Endothelial cell of umbilical vein (primary cell): ENCODE measurements around the gene NCS1. TPM values are rescaled to one million over a fixed set of nuclear protein-coding genes. Genes with fewer than 3 reads are reported as not detected.

Experiments used
- BruUV-seq: library from RNA; stranded (reverse); fragments of 400-500 nt; replicated peaks from 2 replicates; lab custom pipeline; 2021; lab: Mats Ljungman, UMichigan
- CTCF ChIA-PET: fragments of 300-600, 350-600 bp; sonication (Branson Sonifier 250); formaldehyde crosslinking; loops from one replicate; lab custom pipeline; 2021; ENCODE audit warnings: antibody characterized with exemption, inconsistent platforms; lab: Charles Lee
- POLR2A ChIA-PET: fragments of 300-600, 350-600 bp; sonication (Branson Sonifier 250); formaldehyde crosslinking; loops from one replicate; lab custom pipeline; 2021; ENCODE audit warnings: antibody characterized with exemption, inconsistent platforms; lab: Charles Lee
- DNase-seq: peaks from one replicate; pipeline ENCODE4 v3.0.0-alpha.2; 2011; ENCODE audit warnings: low read depth, low spot score
- FAIRE-seq: peaks from 2 replicates; lab custom pipeline; 2011; peaks lifted over from hg19 to GRCh38; lab: Jason Lieb, UNC
- H2AFZ ChIP-seq: 2 replicates; pipeline ENCODE4 v1.6.0; 2012; ENCODE audit warnings: low read depth, low read length, control low read depth, inconsistent platforms
- H3K27ac ChIP-seq: 2 replicates; pipeline ENCODE4 v1.5.1; 2011; ENCODE audit warnings: low read depth, mild to moderate bottlenecking, control low read depth, low read length, moderate library complexity; ENCODE audit not compliant: insufficient read depth
- H3K27me3 ChIP-seq, 2 experiments: 2 replicates each; pipeline versions ENCODE4 v1.6.0 to v1.6.1; 2011; ENCODE audit warnings: low read length in 2 of 2, mixed read lengths in 1 of 2; ENCODE audit not compliant: control insufficient read depth in 2 of 2, insufficient read depth in 2 of 2
- H3K36me3 ChIP-seq, 2 experiments: 2 replicates in 1 of 2; 3 replicates in 1 of 2; pipeline ENCODE4 v1.5.1; 2011; ENCODE audit warnings: low read length in 2 of 2, mild to moderate bottlenecking in 1 of 2, moderate library complexity in 1 of 2; ENCODE audit not compliant: control insufficient read depth in 2 of 2, insufficient read depth in 2 of 2; ENCODE audit errors: extremely low read depth in 1 of 2
- H3K4me1 ChIP-seq: 3 replicates; pipeline ENCODE4 v1.5.1; 2011; ENCODE audit warnings: mild to moderate bottlenecking, low read length; ENCODE audit not compliant: control insufficient read depth, insufficient read depth; ENCODE audit errors: extremely low read depth
- H3K4me2 ChIP-seq: 2 replicates; pipeline ENCODE4 v1.6.1; 2011; ENCODE audit warnings: low read length, control low read depth, mixed read lengths; ENCODE audit not compliant: insufficient read depth
- H3K4me3 ChIP-seq, 3 experiments: fragments of 200-600 bp in 1 of 3; sonication (generic), shearing (Covaris generic) in 1 of 3; replicated peaks in 1 of 3; 2 replicates each; pipeline ENCODE4 v1.5.1; 2011 to 2016; ENCODE audit warnings: control low read depth in 3 of 3, low read length in 3 of 3, mild to moderate bottlenecking in 2 of 3, inconsistent platforms in 1 of 3, low read depth in 1 of 3, moderate library complexity in 1 of 3; ENCODE audit not compliant: insufficient read depth in 1 of 3
- H3K79me2 ChIP-seq: 2 replicates; pipeline ENCODE4 v1.6.0; 2012; ENCODE audit warnings: low read length, inconsistent platforms; ENCODE audit not compliant: control insufficient read depth, insufficient read depth
- H3K9ac ChIP-seq: replicated peaks from 2 replicates; pipeline ENCODE3; 2011; ENCODE audit warnings: low read length, control low read depth; ENCODE audit not compliant: insufficient read depth; ENCODE audit errors: extremely low read depth
- H3K9me1 ChIP-seq: replicated peaks from 3 replicates; pipeline ENCODE4 v1.6.0; 2011; ENCODE audit warnings: mild to moderate bottlenecking, low read length; ENCODE audit not compliant: control insufficient read depth, insufficient read depth; ENCODE audit errors: extremely low read depth
- H3K9me3 ChIP-seq: replicated peaks from 2 replicates; pipeline ENCODE4 v1.5.1; 2012; ENCODE audit warnings: low read length, inconsistent platforms; ENCODE audit not compliant: control insufficient read depth, insufficient read depth
- H4K20me1 ChIP-seq: replicated peaks from 2 replicates; pipeline ENCODE3; 2011; ENCODE audit warnings: mild to moderate bottlenecking, low read length; ENCODE audit not compliant: control insufficient read depth, insufficient read depth; ENCODE audit errors: extremely low read depth
- EZH2 ChIP-seq: IDR thresholded peaks from 2 replicates; pipeline ENCODE4 v1.6.1; 2012; ENCODE audit warnings: borderline replicate concordance, low read depth, mild to moderate bottlenecking, moderate library complexity, low read length, inconsistent platforms; ENCODE audit not compliant: severe bottlenecking
- FOS ChIP-seq: IDR thresholded peaks from 2 replicates; pipeline ENCODE4 v1.6.1; 2011; ENCODE audit warnings: mild to moderate bottlenecking, low read length, moderate library complexity, borderline replicate concordance; ENCODE audit not compliant: insufficient read depth
- GATA2 ChIP-seq: IDR thresholded peaks from 2 replicates; pipeline ENCODE4 v1.7.0; 2011; ENCODE audit warnings: low read depth, mild to moderate bottlenecking, moderate library complexity, mixed read lengths, low read length; ENCODE audit not compliant: insufficient read length, insufficient read depth
- JUN ChIP-seq: IDR thresholded peaks from 2 replicates; pipeline ENCODE4 v1.6.1; 2011; ENCODE audit warnings: borderline replicate concordance, low read depth; ENCODE audit not compliant: insufficient read length, insufficient read depth
- MAX ChIP-seq: IDR thresholded peaks from 2 replicates; pipeline ENCODE4 v1.6.1; 2011; ENCODE audit not compliant: insufficient read depth, insufficient read length
- MYC ChIP-seq: IDR thresholded peaks from one replicate; pipeline ENCODE4 v1.6.1; 2011; ENCODE audit warnings: mild to moderate bottlenecking, low read depth, low read length
- POLR2A ChIP-seq: IDR thresholded peaks from 2 replicates; pipeline ENCODE4 v1.6.1; 2012; ENCODE audit warnings: low read depth, mild to moderate bottlenecking, control low read depth, low read length
- POLR2AphosphoS5 ChIP-seq: IDR thresholded peaks from 2 replicates; pipeline ENCODE4 v1.6.1; 2012; ENCODE audit warnings: low read depth, mild to moderate bottlenecking, control low read depth, low read length, moderate library complexity; ENCODE audit not compliant: insufficient read depth
- dilution Hi-C: fragments of 300-500 bp; cut with MboI; formaldehyde crosslinking; loops from one replicate; pipeline ENCODE4 v1.15.0; 2019; ENCODE audit warnings: low sequenced_read_pairs; ENCODE audit not compliant: extremely low pct_ligation_motif_present
- intact Hi-C: fragments of 100-400 bp; cut with micrococcal nuclease; formaldehyde crosslinking; loops from one replicate; pipeline ENCODE4 v1.10.0; 2022
- polyA plus RNA-seq, 4 experiments: library from polyadenylated mRNA; depleted of rRNA in 3 of 4; stranded (reverse) in 3 of 4; unstranded in 1 of 4; fragments of >200 nt; gene quantifications; 2 replicates each; pipeline versions ENCODE4 v1.2.1 to v1.2.3, GENCODE V29; 2011 to 2012; ENCODE audit warnings: missing spikeins in 1 of 4
- total RNA-seq: library from RNA; stranded (reverse); gene quantifications from 2 replicates; pipeline ENCODE4 v1.2.3, GENCODE V29; 2021
- TF ChIP-seq, protein P1 (sequence below), 2 donors: IDR thresholded peaks; 1 replicate in 1 of 2; 2 replicates in 1 of 2; pipeline ENCODE4 v1.5.1; 2011; ENCODE audit warnings: low read length in 2 of 2, mild to moderate bottlenecking in 2 of 2, moderate library complexity in 2 of 2, control low read depth in 1 of 2, inconsistent platforms in 1 of 2, low read depth in 1 of 2; ENCODE audit not compliant: insufficient read depth in 1 of 2; ENCODE audit errors: extremely low read depth in 1 of 2

Gene NCS1
- total and polyA plus RNA-seq, 2 donors (not counting 3 experiments of a cell fraction or from before 2014, with no cell fraction given), result 53.6 to 77.4 TPM

DNA sequence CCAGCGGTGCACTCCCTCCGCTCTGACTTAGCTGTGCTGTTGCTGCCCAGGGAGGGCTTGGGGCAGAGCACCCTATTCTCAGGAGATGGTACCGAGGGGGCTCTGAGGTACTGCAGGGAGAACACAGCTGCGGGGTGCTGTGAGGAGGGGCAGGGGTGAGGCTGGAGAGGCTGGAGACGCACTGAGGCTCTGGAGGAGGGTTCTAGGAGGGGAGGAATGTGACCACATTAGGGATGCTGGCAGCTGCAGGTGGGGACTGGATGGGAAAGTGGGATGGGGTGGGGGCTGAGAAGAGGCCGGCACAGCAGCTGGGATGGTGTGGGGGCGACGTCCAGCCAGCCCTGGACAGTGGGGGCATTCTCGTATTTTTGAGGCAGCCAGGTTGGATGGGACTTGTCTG, 20.9 kb downstream of the NCS1 start:
- H3K4me1 ChIP-seq, result no peaks in the 10 kb centered on the region
- ChIA-PET POLR2A (no interaction called here), CTCF (no interaction called here)
- no peaks in the 10 kb centered on the region for H3K9me3 ChIP-seq
- no peak overlapping the region for H3K4me3 ChIP-seq
- TF ChIP-seq POLR2A, result no peak
- no peak for TF ChIP-seq MAX
- no peak for TF ChIP-seq GATA2
- no peak for TF ChIP-seq MYC
- TF ChIP-seq, protein P1, sequence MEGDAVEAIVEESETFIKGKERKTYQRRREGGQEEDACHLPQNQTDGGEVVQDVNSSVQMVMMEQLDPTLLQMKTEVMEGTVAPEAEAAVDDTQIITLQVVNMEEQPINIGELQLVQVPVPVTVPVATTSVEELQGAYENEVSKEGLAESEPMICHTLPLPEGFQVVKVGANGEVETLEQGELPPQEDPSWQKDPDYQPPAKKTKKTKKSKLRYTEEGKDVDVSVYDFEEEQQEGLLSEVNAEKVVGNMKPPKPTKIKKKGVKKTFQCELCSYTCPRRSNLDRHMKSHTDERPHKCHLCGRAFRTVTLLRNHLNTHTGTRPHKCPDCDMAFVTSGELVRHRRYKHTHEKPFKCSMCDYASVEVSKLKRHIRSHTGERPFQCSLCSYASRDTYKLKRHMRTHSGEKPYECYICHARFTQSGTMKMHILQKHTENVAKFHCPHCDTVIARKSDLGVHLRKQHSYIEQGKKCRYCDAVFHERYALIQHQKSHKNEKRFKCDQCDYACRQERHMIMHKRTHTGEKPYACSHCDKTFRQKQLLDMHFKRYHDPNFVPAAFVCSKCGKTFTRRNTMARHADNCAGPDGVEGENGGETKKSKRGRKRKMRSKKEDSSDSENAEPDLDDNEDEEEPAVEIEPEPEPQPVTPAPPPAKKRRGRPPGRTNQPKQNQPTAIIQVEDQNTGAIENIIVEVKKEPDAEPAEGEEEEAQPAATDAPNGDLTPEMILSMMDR (IDR thresholded peaks at IDR 0.05; ENCODE audit: extremely low read depth in 1 of 2, insufficient read depth in 1 of 2, low read depth in 1 of 2, low read length in 2 of 2), result no peak
- no peak for TF ChIP-seq EZH2
- no peak for TF ChIP-seq JUN
- TF ChIP-seq FOS, result no peak
- TF ChIP-seq POLR2AphosphoS5, result no peak
- H4K20me1 ChIP-seq, result no peaks in the 10 kb centered on the region
- FAIRE-seq (no peak), DNase-seq (no peak)
- H3K36me3 ChIP-seq, result no peaks in the 10 kb centered on the region
- peaks cover 68% of the 10 kb centered on the region for H3K79me2 ChIP-seq
- no peak overlapping the region for H3K27ac ChIP-seq
- intact Hi-C loops (no loop called here), dilution Hi-C loops (no loop called here)
- no peak overlapping the region for H3K4me2 ChIP-seq
- H3K27me3 ChIP-seq, result no peaks in the 10 kb centered on the region
- BruUV-seq, result no TSS peak
- H2AFZ ChIP-seq, result no peak overlapping the region
- no peaks in the 10 kb centered on the region for H3K9me1 ChIP-seq
- no peak overlapping the region for H3K9ac ChIP-seq
